Kidney (tissue), 14 donors: ENCODE results near the gene HPCA. TPM values are rescaled to one million over a fixed set of nuclear protein-coding genes. Genes with fewer than 3 reads are reported as not detected.

Experiments
- DNase-seq, 5 donors: peaks; one replicate each; pipeline ENCODE4 v3.0.0-alpha.2; 2013 to 2020
- FAIRE-seq: peaks from 2 replicates; lab custom pipeline; 2012; peaks lifted over from hg19 to GRCh38; lab: Jason Lieb, UNC
- H3K27ac ChIP-seq, 2 donors: one replicate each; pipeline ENCODE4 v1.7.0; 2013; ENCODE audit warnings: low read depth in 2 of 2, low read length in 2 of 2, inconsistent platforms in 1 of 2
- H3K27me3 ChIP-seq: one replicate; pipeline ENCODE4 v1.7.1; 2013; ENCODE audit warnings: low read length, inconsistent platforms; ENCODE audit not compliant: control insufficient read depth, insufficient read depth
- H3K36me3 ChIP-seq, 3 donors: one replicate each; pipeline versions ENCODE4 v1.7.0 to v1.7.1; 2013; ENCODE audit warnings: low read length in 3 of 3, control low read depth in 1 of 3, inconsistent platforms in 1 of 3; ENCODE audit not compliant: insufficient read depth in 3 of 3, control insufficient read depth in 2 of 3
- H3K4me1 ChIP-seq, 3 donors: one replicate each; pipeline versions ENCODE4 v1.7.0 to v1.7.1; 2013; ENCODE audit warnings: low read length in 3 of 3, inconsistent platforms in 1 of 3, low read depth in 1 of 3; ENCODE audit not compliant: control insufficient read depth in 2 of 3, insufficient read depth in 2 of 3
- H3K4me3 ChIP-seq, 3 donors: one replicate each; pipeline versions ENCODE4 v1.7.0 to v1.8.1; 2013; ENCODE audit warnings: low read length in 3 of 3, control low read depth in 1 of 3, inconsistent platforms in 1 of 3
- H3K9ac ChIP-seq, 3 donors: one replicate each; pipeline versions ENCODE4 v1.7.0 to v1.7.1; 2013; ENCODE audit warnings: low read length in 3 of 3, control low read depth in 1 of 3, inconsistent platforms in 1 of 3
- H3K9me3 ChIP-seq, 3 donors: one replicate each; pipeline versions ENCODE4 v1.7.0 to v1.7.1; 2013; ENCODE audit warnings: low read length in 3 of 3, control low read depth in 1 of 3, inconsistent platforms in 1 of 3; ENCODE audit not compliant: control insufficient read depth in 2 of 3, insufficient read depth in 1 of 3
- intact Hi-C: fragments of 100-400 bp; cut with DNase I; formaldehyde crosslinking; loops from one replicate; pipeline ENCODE4 v1.11.1; 2022
- polyA plus RNA-seq: library from polyadenylated mRNA; stranded (reverse); fragments of 350-450 nt; fragmentation: Illumina TruSeq; extraction: RNeasy Lipid Tissue Mini Kit (QIAGEN cat#74804); gene quantifications from one replicate; pipeline ENCODE4 v1.2.3, GENCODE V29; 2014; ENCODE audit warnings: low read depth, low replicate concordance; ENCODE audit not compliant: insufficient read depth
- total RNA-seq: library from RNA; stranded (reverse); fragmentation: NEBNext Ultra II Directional; extraction: Animal tissue kit (Norgen Biotek cat#: 25700); gene quantifications from one replicate; pipeline ENCODE4 v1.2.1, GENCODE V29; 2021
- TF ChIP-seq, protein P1 (sequence below): IDR thresholded peaks from 3 replicates; pipeline ENCODE4 v1.5.1; 2012; ENCODE audit warnings: mild to moderate bottlenecking, moderate library complexity, borderline replicate concordance; ENCODE audit not compliant: insufficient read depth; ENCODE audit errors: extremely low read depth
- donor health status: control.
- donor health status: control.
- donor health status: control.
- donor health status: control.
- donor health status: control.
- donor health status: DM: yes; HTN: yes; CAD: no.
- donor health status: Normal renal cell carcinoma (clear cell type).

HPCA gene
- total and polyA plus RNA-seq, 2 donors from 2014 or later: 0.28 to 1.2 TPM

DNA sequence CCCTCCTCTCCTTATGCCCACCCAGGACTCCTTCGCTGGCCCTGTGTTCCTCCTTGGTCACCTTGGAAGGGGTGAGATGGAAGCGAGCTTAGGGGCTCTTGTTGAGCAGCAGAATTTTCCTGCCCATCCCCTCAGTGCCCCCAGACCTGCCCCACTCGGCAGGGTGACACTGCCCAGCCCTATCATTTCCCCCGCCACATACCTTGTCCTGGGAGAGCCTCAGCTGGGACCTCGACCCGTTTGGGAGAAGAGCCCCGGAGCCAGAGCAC lies 14.2 kb upstream of the HPCA start:
- no peaks in the 10 kb centered on the region for H3K9me3 ChIP-seq

DNA sequence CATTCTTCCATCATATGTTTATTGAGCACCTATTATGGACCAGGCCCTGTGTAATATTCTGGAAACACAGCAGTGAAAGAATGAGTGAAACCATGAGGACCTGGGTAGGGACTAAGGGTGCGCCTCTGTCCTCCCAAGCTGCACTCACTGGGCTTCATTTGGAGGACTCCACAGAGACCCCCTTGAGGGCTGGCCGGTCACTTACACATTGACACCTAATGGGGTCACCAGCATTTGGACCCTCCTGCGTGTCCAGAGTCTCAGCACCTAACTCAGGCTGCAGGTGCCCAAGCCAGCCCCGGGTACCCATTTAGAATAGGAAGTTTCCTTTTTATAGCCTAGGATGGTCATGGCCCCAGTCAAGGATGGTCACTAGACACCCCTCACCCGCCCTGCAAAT lies 12.8 kb upstream of the HPCA start:
- intact Hi-C loops: no loop called here
- H3K4me3 ChIP-seq: no peak overlapping the region
- DNase-seq (peak in 1 of 5 donors; percentile 33), FAIRE-seq (no peak)
- H3K27me3 ChIP-seq: no peaks in the 10 kb centered on the region
- H3K36me3 ChIP-seq: no peaks in the 10 kb centered on the region
- no peaks in the 10 kb centered on the region for H3K9me3 ChIP-seq
- peaks cover 0 to 9% (median 7%) of the 10 kb centered on the region in 3 donors for H3K4me1 ChIP-seq
- H3K9ac ChIP-seq: no peak overlapping the region
- TF ChIP-seq, protein P1, sequence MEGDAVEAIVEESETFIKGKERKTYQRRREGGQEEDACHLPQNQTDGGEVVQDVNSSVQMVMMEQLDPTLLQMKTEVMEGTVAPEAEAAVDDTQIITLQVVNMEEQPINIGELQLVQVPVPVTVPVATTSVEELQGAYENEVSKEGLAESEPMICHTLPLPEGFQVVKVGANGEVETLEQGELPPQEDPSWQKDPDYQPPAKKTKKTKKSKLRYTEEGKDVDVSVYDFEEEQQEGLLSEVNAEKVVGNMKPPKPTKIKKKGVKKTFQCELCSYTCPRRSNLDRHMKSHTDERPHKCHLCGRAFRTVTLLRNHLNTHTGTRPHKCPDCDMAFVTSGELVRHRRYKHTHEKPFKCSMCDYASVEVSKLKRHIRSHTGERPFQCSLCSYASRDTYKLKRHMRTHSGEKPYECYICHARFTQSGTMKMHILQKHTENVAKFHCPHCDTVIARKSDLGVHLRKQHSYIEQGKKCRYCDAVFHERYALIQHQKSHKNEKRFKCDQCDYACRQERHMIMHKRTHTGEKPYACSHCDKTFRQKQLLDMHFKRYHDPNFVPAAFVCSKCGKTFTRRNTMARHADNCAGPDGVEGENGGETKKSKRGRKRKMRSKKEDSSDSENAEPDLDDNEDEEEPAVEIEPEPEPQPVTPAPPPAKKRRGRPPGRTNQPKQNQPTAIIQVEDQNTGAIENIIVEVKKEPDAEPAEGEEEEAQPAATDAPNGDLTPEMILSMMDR: no peak
- H3K27ac ChIP-seq: no peak overlapping the region

More for the DNA sequence above, 14.2 kb upstream of the HPCA start:
- TF ChIP-seq, protein P1: no peak
- no peaks in the 10 kb centered on the region for H3K27me3 ChIP-seq
- DNase-seq: no peak
- no peak overlapping the region for H3K27ac ChIP-seq
- peak overlapping the region in 1 of 3 donors; percentile 37 for H3K4me3 ChIP-seq
- H3K9ac ChIP-seq: no peak overlapping the region
- intact Hi-C loops: no loop called here
- H3K4me1 ChIP-seq: peaks cover 0 to 9% (median 7%) of the 10 kb centered on the region in 3 donors
- H3K36me3 ChIP-seq: no peaks in the 10 kb centered on the region
- FAIRE-seq: no peak

DNA sequence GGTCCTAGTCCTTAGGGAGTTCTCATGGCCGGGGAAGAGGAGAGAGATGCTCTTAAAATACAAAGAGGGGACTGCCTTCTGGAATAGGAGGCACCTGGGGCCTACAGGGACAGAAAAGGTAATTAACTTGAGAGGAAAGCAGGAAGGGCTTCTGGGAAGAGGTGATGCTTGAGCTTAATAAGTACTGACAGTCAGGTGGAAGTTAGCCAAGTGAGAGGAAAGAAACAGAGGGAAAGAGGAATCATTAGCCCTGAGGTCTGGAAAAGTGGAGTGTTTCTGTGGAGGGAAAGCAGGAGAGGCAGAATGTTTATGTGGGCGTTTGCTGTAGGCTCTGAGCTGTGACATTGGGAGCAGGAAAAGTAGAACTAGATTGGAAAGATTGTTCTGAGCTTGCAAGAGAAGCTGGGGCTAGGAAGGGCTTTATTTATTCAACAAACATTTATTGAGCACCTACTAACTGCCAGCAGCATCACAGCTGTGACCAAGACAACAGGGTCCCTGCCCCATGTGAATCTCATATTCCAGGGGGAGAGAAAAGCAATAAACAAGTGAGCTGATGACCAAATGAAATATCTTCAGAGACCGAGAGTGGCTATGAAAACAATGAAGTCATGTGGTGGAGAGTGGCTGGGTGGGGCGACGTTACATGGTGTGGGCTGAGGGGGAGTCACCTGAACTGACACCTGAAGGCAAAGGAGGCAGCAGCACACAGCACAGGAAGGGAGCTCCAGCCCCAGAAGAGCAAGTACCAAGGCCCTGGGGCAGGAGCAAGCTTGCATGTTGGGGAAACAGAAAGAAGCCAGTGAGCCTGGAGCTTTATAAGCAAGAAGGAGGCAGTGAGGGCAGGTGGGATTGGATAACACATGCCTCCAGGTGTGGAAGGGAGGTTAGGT lies 11.2 kb upstream of the HPCA start:
- intact Hi-C loops: no loop called here
- TF ChIP-seq, protein P1: no peak
- Histone ChIP-seq H3K27me3 (no peaks in the 10 kb centered on the region), H3K4me1 (peaks cover 0 to 8% (median 7%) of the 10 kb centered on the region in 3 donors), H3K27ac (no peak overlapping the region), H3K36me3 (no peaks in the 10 kb centered on the region), H3K9me3 (no peaks in the 10 kb centered on the region), H3K4me3 (no peak overlapping the region), H3K9ac (no peak overlapping the region)
- FAIRE-seq (no peak), DNase-seq (peak in 1 of 5 donors; percentile 31)
